Stimulated activated CD8-positive, alpha-beta memory T cell treated with anti-CD3 and anti-CD28 coated beads, Interleukin-7, amount 100 ng/mL, for 1 hour (primary cell): ENCODE measurements around the gene TMEM45A.
"Not testable (repeated sequence)": the region's sequence is repeated elsewhere in the genome, so short reads cannot be mapped to it uniquely, and the experiment has no call there.

ENCODE experiments used
- DNase-seq, 2 donors: peaks; one replicate each; pipeline ENCODE4 v3.0.0-alpha.2; 2020; ENCODE audit warnings: low read depth in 2 of 2

The TMEM45A gene

DNA sequence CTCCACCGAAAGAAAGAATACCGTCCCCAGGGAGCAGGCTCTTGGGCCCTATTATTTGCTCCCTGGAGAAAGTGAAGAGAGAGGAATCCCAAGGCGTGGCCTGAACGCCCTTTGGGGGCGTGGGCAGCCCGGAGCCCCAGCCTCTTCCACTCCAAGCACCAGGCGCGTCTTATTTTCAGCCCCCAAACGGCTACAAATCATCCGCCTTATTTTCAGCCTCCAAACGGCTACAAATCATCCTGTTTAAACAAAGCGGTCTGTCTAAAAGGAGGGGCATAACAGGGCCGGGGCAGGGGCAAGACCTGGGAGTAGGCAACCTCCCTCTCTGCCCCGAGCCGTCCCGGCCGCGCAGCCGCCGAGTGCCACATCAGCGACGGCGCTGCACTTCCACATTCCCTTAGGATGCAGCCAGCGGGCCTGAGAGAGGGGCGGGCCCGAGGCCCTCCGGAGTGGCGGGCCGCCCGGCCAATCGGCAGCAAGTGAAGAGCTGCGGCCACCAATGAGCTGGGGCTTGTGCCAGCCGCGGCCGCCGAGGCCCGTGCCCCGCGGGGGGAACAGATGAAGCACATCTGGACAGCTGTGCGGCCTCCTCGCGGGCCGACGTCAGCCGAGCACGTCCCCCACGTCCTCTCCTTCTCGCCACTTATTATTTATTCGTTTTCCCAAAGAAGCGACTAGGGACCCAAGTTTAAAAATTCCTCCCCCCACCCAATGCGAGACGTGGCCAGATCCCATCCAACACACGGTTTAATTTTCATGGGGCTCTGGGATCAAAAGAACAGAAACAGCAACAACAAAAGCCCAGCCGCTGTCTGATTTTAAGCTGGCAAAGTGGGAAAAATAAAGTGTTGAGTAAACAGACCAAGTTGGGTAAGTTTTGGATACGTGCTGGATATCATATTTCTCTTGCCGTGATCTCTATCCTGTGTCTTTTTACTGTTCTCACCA lies at the start of gene TMEM45A:
TSS of gene TMEM45A (plus strand) at position 561 of the 948 bp plus-strand sequence. CDS start 62,593 bp downstream, outside the sequence.
- DNase-seq, result peak; percentile 41 to 50

DNA sequence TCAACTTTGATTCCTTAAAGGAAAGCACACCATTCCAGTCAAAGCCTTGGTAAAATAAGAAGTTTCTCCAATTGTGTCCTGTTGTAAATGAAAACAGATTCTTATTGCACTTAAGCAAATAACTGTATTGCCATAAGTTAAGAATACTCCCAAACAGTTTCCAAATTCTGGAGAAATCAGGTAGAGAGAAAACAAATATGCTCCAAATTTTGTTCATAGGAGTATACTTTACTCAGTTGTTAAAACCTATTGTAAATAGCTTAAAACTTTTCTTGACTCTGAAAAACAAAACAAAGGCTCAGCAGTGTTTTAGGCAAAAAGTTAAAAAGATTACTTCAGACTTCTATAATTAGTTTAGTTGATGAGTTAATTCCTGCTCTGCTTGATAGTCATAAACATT lies 48.7 kb upstream of the TMEM45A start:
- no peak for DNase-seq

DNA sequence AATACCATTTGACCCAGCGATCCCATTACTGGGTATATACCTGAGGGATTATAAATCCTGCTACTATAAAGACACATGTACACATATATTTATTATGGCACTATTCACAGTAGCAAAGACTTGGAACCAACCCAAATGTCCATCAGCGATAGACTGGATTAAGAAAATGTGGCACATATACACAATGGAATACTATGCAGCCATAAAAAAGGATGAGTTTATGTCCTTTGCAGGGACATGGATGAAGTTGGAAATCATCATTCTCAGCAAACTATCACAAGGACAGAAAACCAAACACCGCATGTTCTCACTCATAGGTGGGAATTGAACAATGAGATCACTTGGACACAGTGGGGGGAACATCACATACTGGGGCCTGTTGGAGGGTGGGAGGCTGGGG lies 45.4 kb upstream of the TMEM45A start:
- not testable (repeated sequence) for DNase-seq

- no peak for DNase-seq
These were observed 44.3 kb upstream of the TMEM45A start for GRCh38 chr3:100448079-100448478.

GRCh38 chr3:100449214-100449613 lies 43.2 kb upstream of the TMEM45A start:
- no peak for DNase-seq

DNA sequence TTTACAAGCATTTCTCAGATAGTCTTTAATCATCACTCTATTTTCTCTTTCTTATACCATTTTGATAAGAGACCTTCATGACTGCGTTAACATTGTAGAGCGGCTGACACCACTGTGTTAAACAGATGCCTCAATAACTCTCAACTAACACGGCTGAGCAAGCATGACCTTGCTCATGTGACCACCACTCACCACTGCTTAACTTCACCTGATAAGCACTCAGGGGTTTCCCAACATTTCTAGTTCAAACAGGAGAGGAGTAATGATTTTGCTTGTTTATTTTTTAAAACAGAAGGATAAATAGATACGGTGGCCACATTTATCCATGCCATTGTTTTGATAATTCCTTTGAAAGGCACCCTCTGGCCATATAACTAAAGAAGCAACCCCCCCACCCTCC lies 37.7 kb upstream of the TMEM45A start:
- DNase-seq, result no peak

- DNase-seq, result no peak
These were observed 36.4 kb upstream of the TMEM45A start for GRCh38 chr3:100455841-100456550.

DNA sequence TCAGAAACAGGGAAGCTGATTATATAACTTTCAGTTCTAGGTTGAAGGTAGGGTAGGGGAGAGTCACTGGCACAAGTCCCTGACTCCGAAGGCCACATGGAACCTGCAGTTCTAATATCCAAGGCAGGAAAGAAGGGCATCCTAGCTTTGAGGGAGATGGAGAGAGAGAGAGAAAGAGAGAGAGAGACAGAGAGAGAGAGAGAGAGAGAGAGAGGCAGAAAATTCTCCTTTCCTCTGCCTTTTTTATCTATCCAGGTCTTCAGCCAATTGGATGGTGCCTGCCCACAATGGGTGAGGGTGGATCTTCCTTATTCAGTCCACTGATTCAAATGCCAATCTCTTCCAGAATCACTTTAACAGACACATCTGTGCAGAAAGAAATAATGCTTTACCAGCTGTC lies 35.7 kb upstream of the TMEM45A start:
- no peak for DNase-seq

DNA sequence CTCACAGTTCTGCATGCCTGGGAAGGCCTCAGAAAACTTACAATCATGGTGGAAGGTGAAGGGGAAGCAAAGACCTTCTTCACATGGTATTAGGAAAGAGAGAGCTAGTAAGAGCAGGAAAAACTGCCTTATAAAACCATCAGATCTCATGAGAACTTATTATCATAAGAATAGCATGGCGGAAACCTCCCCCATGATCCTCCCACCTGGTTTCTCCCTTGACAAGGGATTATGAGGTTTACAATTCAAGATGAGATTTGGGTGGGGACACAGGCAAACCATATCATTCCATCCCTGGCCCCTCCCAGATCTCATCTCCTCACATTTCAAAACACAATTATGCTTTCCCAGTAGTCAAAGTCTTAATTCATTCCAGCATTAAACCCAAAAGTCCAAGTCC lies 34.6 kb upstream of the TMEM45A start:
- DNase-seq, result no peak

GRCh38 chr3:100458814-100459213 lies 33.6 kb upstream of the TMEM45A start:
- no peak for DNase-seq

GRCh38 chr3:100463002-100463401 lies 29.4 kb upstream of the TMEM45A start:
- DNase-seq, result no peak

DNA sequence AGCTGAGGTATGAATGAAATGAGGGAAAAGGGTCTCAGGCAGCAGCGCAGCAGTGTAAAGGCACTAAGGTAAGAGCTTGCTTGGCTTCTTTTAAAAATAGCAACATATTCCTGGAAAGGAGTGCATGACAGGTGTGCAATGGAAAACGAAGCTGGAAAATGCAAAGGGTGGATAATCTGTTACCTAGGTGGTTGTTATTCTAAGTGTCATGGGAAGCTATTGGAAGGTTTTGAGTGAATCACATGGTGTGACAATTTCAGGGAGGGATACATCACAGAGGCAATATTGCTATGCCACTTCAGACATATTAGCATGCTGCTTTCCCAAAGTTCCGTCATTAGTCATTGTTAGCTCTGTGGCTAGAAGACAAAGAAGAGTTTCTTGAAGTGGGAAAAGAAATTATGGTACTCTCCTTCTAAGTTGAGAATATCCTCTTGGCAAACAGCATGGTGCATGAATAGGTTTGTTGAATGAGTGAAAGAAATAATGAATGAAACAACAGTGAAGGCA lies 28.7 kb upstream of the TMEM45A start:
- no peak for DNase-seq

DNA sequence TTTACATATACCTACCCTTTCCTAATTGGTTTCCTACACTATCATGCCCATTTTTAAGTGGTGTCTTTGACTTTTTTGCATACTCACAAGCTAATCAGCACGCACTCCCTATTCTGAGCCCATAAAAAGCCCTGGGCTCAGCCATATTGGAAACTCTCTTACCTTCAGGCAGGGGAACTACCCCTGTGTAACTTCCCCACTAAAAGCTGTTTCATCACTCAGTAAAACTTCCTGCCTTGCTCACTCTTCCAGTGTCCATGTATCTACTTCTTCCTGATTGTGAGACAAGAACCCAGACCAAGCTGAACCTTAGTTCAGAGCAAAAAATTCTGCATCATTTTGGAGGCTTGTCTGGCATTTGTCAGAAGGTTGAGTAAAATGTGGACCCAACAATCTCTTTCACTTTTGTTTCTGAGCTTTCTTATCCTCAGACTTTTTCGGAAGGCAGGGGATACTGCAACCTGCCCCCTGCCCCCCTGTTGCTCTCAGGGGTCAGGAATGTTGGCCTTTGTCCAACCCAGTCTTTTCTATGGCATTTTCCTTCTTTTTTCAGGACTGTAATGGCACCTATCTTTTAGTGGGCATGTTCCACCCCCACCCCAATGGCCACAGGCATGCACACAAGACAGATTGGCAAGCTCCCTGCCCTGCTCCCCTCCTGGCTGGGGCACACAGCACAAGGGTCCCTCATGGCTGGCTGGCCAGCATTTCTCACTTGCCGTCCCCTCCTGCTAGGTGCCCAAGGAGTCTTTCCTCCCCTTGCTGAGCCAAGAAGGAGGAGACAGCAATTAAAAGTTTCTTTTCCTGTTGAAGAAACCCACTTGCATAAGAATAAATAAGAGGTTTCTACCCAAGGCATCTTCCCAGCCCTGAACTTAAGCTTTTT lies 26.3 kb upstream of the TMEM45A start:
- DNase-seq, result no peak

DNA sequence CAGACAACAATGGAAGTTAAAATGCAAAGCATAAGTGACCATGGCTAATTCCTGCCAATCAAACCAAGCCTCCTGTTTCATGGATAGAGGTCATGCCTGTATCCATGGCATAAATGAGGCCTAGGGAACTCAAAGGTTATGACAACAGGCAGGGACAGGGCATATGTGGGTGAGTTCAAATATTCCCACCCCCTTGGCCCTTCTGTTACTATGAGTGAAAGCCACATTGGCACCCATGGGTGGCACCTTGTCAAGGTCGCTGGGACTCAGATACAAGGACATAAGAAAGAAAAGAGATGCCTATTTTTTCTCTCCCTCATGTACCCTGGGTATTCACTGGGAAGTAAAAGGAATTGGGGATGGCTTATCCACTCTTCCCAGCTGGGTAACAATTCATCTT lies 25.3 kb upstream of the TMEM45A start:
- no peak for DNase-seq

- no peak for DNase-seq
These were observed 23.7 kb upstream of the TMEM45A start for GRCh38 chr3:100468676-100469075.

GRCh38 chr3:100470951-100471350 lies 21.5 kb upstream of the TMEM45A start:
- DNase-seq, result no peak

- DNase-seq, result no peak
These were observed 21.0 kb upstream of the TMEM45A start for GRCh38 chr3:100471444-100471843.

- not testable (repeated sequence) for DNase-seq
These were observed 14.5 kb upstream of the TMEM45A start for GRCh38 chr3:100477851-100478360.

- DNase-seq, result not testable (repeated sequence)
These were observed 13.9 kb upstream of the TMEM45A start for GRCh38 chr3:100478521-100478920.

- DNase-seq, result no peak
These were observed 12.3 kb upstream of the TMEM45A start for GRCh38 chr3:100480081-100480480.

GRCh38 chr3:100482176-100482575 lies 10.2 kb upstream of the TMEM45A start:
- DNase-seq, result no peak
